GM13977 (cell line): ENCODE measurements around the gene CLIC4.

Experiments
- DNase-seq: peaks from one replicate; pipeline ENCODE4 v3.0.0; 2012; ENCODE audit warnings: low spot score
- CTCF ChIP-seq: IDR thresholded peaks from 2 replicates; pipeline ENCODE4 v1.5.1; 2012; ENCODE audit warnings: mild to moderate bottlenecking, control low read depth; ENCODE audit not compliant: insufficient read depth; ENCODE audit errors: extremely low read depth, missing control alignments
- in situ Hi-C: fragments of 300-500 bp; cut with MboI; formaldehyde crosslinking; loops from one replicate; pipeline ENCODE4 v1.12.0; 2022; ENCODE audit warnings: low sequenced_read_pairs, low pct_unique_long_range_greater_than_20kb, mixed read lengths, inconsistent platforms; ENCODE audit not compliant: unreplicated experiment

The CLIC4 gene

GRCh38 chr1:24756395-24756794 is 11.1 kb downstream of the CLIC4 start:
- no peak for TF ChIP-seq CTCF
- no peak for DNase-seq
- in situ Hi-C loops, result no loop called here

- in situ Hi-C loops, result no loop called here
Observed at GRCh38 chr1:24759492-24759891, 14.2 kb downstream of the CLIC4 start.

GRCh38 chr1:24761582-24761981 is 16.3 kb downstream of the CLIC4 start:
- in situ Hi-C loops, result no loop called here
- DNase-seq, result no peak
- no peak for TF ChIP-seq CTCF

More at GRCh38 chr1:24759492-24759891, 14.2 kb downstream of the CLIC4 start:
- no peak for DNase-seq
- no peak for TF ChIP-seq CTCF

- in situ Hi-C loops, result no loop called here
- no peak for TF ChIP-seq CTCF
- DNase-seq, result no peak
Observed at GRCh38 chr1:24762133-24762676, 17.0 kb downstream of the CLIC4 start.

- TF ChIP-seq CTCF, result no peak
- in situ Hi-C loops, result no loop called here
Observed at GRCh38 chr1:24763671-24764070, 18.4 kb downstream of the CLIC4 start.

GRCh38 chr1:24764439-24764838 is 19.2 kb downstream of the CLIC4 start:
- TF ChIP-seq CTCF, result no peak
- in situ Hi-C loops, result no loop called here
- no peak for DNase-seq

More at GRCh38 chr1:24763671-24764070, 18.4 kb downstream of the CLIC4 start:
- DNase-seq, result no peak

- in situ Hi-C loops, result no loop called here
- TF ChIP-seq CTCF, result no peak
- no peak for DNase-seq
Observed at GRCh38 chr1:24764848-24765247, 19.6 kb downstream of the CLIC4 start.
